VCaP (cell line): ENCODE data around the gene KLF11.
"Not testable (repeated sequence)": the region's sequence is repeated elsewhere in the genome, so short reads cannot be mapped to it uniquely, and the experiment has no call there.

Source experiments
- H3K27ac ChIP-seq: fragments of 450-650 bp; 2 replicates; pipeline ENCODE4 v1.5.1; 2017
- CTCF ChIP-seq: fragments of 450-650 bp; conservative IDR thresholded peaks from 2 replicates; pipeline ENCODE4 v1.5.1; 2017; ENCODE audit warnings: mild to moderate bottlenecking, moderate library complexity

Gene KLF11

GRCh38 chr2:10030311-10030736 lies 13.0 kb upstream of the KLF11 start:
- no peak overlapping the region for H3K27ac ChIP-seq
- TF ChIP-seq CTCF: no peak

DNA sequence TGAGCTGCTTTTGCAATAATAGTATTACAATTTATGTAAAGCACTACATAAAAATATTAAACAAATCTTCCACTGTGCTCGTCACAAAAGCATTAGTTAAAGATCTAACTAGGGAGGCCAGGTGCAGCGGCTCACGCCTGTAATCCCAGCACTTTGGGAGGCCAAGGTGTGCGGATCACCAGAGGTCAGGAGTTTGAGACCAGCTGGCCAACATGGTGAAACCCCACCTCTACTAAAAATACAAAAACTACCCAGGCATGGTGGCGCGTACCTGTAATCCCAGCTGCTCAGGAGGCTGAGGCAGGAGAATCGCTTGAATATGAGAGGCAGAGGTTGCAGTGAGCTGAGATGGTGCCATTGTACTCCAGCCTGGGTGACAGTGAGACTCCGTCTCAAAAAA lies 12.6 kb upstream of the KLF11 start:
- H3K27ac ChIP-seq: not testable (repeated sequence)

- H3K27ac ChIP-seq: no peak overlapping the region
- TF ChIP-seq CTCF: no peak
Observed at GRCh38 chr2:10031886-10032745, 11.2 kb upstream of the KLF11 start.

GRCh38 chr2:10032746-10033105 lies 10.6 kb upstream of the KLF11 start:
- TF ChIP-seq CTCF: no peak
- H3K27ac ChIP-seq: no peak overlapping the region

- no peak overlapping the region for H3K27ac ChIP-seq
- no peak for TF ChIP-seq CTCF
Observed at GRCh38 chr2:10033251-10034006, 9.9 kb upstream of the KLF11 start.

GRCh38 chr2:10034333-10035052 lies 8.9 kb upstream of the KLF11 start:
- TF ChIP-seq CTCF: no peak
- H3K27ac ChIP-seq: no peak overlapping the region

DNA sequence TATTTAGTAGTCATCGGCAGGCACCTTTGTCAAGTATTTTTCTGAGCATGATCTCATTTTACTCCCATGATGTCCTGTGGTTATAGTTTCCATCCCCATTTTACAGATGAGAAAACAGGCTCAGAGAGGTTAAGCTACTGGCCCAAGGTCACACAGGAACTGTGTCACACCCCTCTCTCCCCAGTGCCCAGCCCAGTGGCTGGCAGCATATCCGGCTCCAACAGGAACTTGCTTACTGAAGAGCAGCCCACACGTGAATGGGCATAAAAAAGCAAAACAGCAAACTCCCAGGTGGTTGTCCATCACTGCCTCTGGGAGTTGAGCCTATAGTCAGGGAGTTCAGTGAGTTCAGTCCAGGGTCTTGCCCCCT lies 8.3 kb upstream of the KLF11 start:
- no peak for TF ChIP-seq CTCF
- no peak overlapping the region for H3K27ac ChIP-seq
